SU-DHL-6 (cell line): Measurements from ENCODE around the gene TPRA1.

Experiments used
- H2AFZ ChIP-seq: fragments of 200-600 bp; sonication (generic); 2 replicates; pipeline ENCODE4 v1.6.1; 2014; ENCODE audit warnings: low read depth, mild to moderate bottlenecking, moderate library complexity, mixed read lengths, antibody characterized with exemption, low read length; ENCODE audit not compliant: severe bottlenecking
- H3F3A ChIP-seq: fragments of 200-600 bp; shearing (Covaris generic); 2 replicates; pipeline ENCODE4 v1.6.0; 2016; ENCODE audit warnings: antibody characterized with exemption, mild to moderate bottlenecking; ENCODE audit not compliant: insufficient read depth
- H3K27ac ChIP-seq: fragments of 200-600 bp; sonication (generic); 2 replicates; pipeline ENCODE4 v1.5.1; 2016; ENCODE audit warnings: low read depth, mild to moderate bottlenecking, low read length, moderate library complexity, mixed read lengths
- H3K27me3 ChIP-seq: fragments of 200-600 bp; sonication (generic), shearing (Covaris generic); 2 replicates; pipeline ENCODE4 v1.6.0; 2014; ENCODE audit warnings: mild to moderate bottlenecking, low read length
- H3K36me3 ChIP-seq: fragments of 200-600 bp; sonication (generic); 2 replicates; pipeline ENCODE4 v1.6.1; 2014; ENCODE audit warnings: mild to moderate bottlenecking, low read length, mixed read lengths
- H3K4me2 ChIP-seq: fragments of 300-600, 200-600 bp; shearing (Covaris generic), sonication (generic); 2 replicates; pipeline ENCODE4 v1.6.0; 2014; ENCODE audit warnings: low read length, low read depth, mild to moderate bottlenecking; ENCODE audit not compliant: poor library complexity, severe bottlenecking
- H3K4me3 ChIP-seq: fragments of 200-600 bp; sonication (generic); 2 replicates; pipeline ENCODE4 v1.5.1; 2014; ENCODE audit warnings: antibody characterized with exemption, low read length, mild to moderate bottlenecking, mixed read lengths; ENCODE audit not compliant: insufficient read depth, poor library complexity, severe bottlenecking
- H3K79me2 ChIP-seq: fragments of 200-600 bp; sonication (generic); 2 replicates; pipeline ENCODE4 v1.6.1; 2014; ENCODE audit warnings: mild to moderate bottlenecking, low read length, moderate library complexity; ENCODE audit not compliant: insufficient read depth
- H3K9ac ChIP-seq: fragments of 200-600 bp; sonication (generic); 2 replicates; pipeline ENCODE4 v1.7.0; 2014; ENCODE audit warnings: mild to moderate bottlenecking, low read length
- H3K9me2 ChIP-seq: fragments of 200-600 bp; sonication (generic); replicated peaks from 2 replicates; pipeline ENCODE4 v1.6.1; 2014; ENCODE audit warnings: low read length; ENCODE audit not compliant: insufficient read depth
- H3K9me3 ChIP-seq: fragments of 200-600 bp; sonication (generic); 2 replicates; pipeline ENCODE4 v1.6.1; 2014; ENCODE audit warnings: low read length, mixed read lengths; ENCODE audit not compliant: insufficient read depth
- H4K20me1 ChIP-seq: fragments of 200-600 bp; sonication (generic); 2 replicates; pipeline ENCODE4 v1.6.1; 2014; ENCODE audit warnings: low read depth, mild to moderate bottlenecking, antibody characterized with exemption, low read length, moderate library complexity, mixed read lengths
- CTCF ChIP-seq: fragments of 200-600 bp; sonication (generic); IDR thresholded peaks from one replicate; pipeline ENCODE4 v1.5.1; 2017; ENCODE audit warnings: antibody characterized with exemption, mild to moderate bottlenecking, low read length, moderate library complexity; ENCODE audit not compliant: insufficient read depth, poor library complexity, severe bottlenecking
- EZH2phosphoT487 ChIP-seq: fragments of 200-600 bp; sonication (generic), shearing (Covaris generic); conservative IDR thresholded peaks from 2 replicates; pipeline ENCODE4 v1.6.1; 2018; ENCODE audit warnings: mild to moderate bottlenecking, antibody characterized with exemption, low read length, moderate library complexity, mixed read lengths

TPRA1 gene

GRCh38 chr3:127585163-127585812 lies 5.2 kb downstream of the TPRA1 start:
- no peaks in the 10 kb centered on the region for H3K9me3 ChIP-seq
- TF ChIP-seq CTCF (no peak), EZH2phosphoT487 (no peak)
- no peaks in the 10 kb centered on the region for H4K20me1 ChIP-seq
- no peaks in the 10 kb centered on the region for H3F3A ChIP-seq
- H3K4me2 ChIP-seq: no peak overlapping the region
- H2AFZ ChIP-seq: no peak overlapping the region
- H3K79me2 ChIP-seq: peaks cover 68% of the 10 kb centered on the region
- no peaks in the 10 kb centered on the region for H3K36me3 ChIP-seq
- H3K27ac ChIP-seq: no peak overlapping the region
- no peaks in the 10 kb centered on the region for H3K27me3 ChIP-seq
- no peak overlapping the region for H3K4me3 ChIP-seq
- no peak overlapping the region for H3K9ac ChIP-seq
- H3K9me2 ChIP-seq: no peaks in the 10 kb centered on the region

GRCh38 chr3:127584734-127585133 lies 5.8 kb downstream of the TPRA1 start:
- Histone ChIP-seq H3K79me2 (peaks cover 62% of the 10 kb centered on the region), H4K20me1 (no peaks in the 10 kb centered on the region), H3K9me2 (no peaks in the 10 kb centered on the region), H3K4me3 (no peak overlapping the region), H3K27ac (no peak overlapping the region), H2AFZ (no peak overlapping the region), H3K4me2 (no peak overlapping the region), H3K9ac (no peak overlapping the region), H3F3A (no peaks in the 10 kb centered on the region), H3K27me3 (no peaks in the 10 kb centered on the region), H3K9me3 (no peaks in the 10 kb centered on the region), H3K36me3 (no peaks in the 10 kb centered on the region)
- TF ChIP-seq CTCF: no peak
- TF ChIP-seq EZH2phosphoT487: no peak

DNA sequence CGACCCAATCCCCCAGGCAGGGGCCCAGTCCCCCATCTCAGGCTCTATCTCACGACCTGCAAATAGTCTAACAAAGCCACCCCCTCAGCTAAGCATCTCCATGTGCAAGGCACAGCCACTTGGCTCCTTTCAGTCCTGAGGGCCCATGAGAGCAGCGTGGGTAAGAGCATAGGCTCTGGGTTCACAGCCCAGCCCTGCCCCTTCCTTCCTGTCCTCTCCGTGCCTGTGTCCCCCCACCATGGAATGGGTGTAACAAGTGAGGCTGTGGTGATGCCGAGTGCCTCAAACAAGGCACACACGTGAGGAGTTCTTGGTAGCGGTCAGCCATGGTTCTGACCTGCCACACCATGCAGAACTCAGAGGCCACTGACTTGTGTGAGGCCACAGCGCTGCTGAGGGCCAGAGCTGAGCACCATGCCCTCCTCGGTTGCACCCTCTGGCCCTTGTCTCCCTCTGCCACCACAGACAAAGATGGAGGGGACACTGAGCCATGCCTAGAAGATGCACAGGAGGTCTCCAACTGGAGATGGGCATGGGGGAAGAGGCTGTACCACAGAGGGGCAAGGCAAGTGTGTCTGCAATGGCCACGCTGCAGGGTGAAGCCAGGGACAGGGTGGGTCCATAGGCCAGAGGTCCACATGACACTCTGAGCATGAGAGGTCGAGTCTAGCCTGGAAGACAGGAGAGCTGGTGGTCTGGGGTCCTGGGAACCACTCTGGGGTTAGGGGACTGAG lies 10.0 kb downstream of the TPRA1 start:
- no peak overlapping the region for H3K4me2 ChIP-seq
- no peak overlapping the region for H3K4me3 ChIP-seq
- no peak for TF ChIP-seq EZH2phosphoT487
- TF ChIP-seq CTCF: no peak
- H3K79me2 ChIP-seq: peaks cover 25% of the 10 kb centered on the region
- H3K27ac ChIP-seq: no peak overlapping the region
- no peaks in the 10 kb centered on the region for H3K9me3 ChIP-seq
- H3K9ac ChIP-seq: no peak overlapping the region
- H3K27me3 ChIP-seq: no peaks in the 10 kb centered on the region
- H2AFZ ChIP-seq: no peak overlapping the region
- H4K20me1 ChIP-seq: no peaks in the 10 kb centered on the region
- no peaks in the 10 kb centered on the region for H3F3A ChIP-seq
- H3K9me2 ChIP-seq: no peaks in the 10 kb centered on the region
- H3K36me3 ChIP-seq: no peaks in the 10 kb centered on the region
